Lower leg skin (tissue), 3 donors: ENCODE data around the gene LMF2.

Experiments
- POLR2A ChIP-seq, 2 donors: fragments of 450-650 bp; IDR thresholded peaks; one replicate each; pipeline ENCODE4 v1.6.1; 2016 to 2017; ENCODE audit warnings: antibody characterized with exemption in 2 of 2, mild to moderate bottlenecking in 1 of 2, moderate library complexity in 1 of 2
- TF ChIP-seq, protein P1 (sequence below), 3 donors: fragments of 450-650 bp; IDR thresholded peaks; one replicate each; pipeline ENCODE4 v1.5.1; 2016; ENCODE audit warnings: antibody characterized with exemption in 3 of 3, mild to moderate bottlenecking in 3 of 3, moderate library complexity in 2 of 3

DNA sequence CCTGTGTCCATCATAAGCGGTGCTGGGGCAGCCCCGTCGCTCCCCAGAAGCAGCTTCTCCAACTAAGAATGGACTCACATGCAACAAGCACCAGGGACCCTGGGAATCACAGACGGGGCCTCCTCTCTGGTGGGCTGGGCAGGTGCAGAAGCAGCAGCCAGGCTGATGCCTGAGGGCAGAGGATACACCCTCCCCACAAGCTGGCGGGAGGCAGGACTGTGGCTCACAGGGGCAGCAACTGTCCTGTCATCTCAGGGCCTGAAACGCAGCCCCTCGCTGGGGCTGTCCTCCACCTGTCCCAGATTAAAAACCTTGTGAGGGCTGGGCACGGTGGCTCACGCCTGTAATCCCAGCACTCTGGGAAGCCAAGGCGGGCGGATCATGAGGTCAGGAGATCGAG, 29.6 kb downstream of the LMF2 start:
- TF ChIP-seq, protein P1, sequence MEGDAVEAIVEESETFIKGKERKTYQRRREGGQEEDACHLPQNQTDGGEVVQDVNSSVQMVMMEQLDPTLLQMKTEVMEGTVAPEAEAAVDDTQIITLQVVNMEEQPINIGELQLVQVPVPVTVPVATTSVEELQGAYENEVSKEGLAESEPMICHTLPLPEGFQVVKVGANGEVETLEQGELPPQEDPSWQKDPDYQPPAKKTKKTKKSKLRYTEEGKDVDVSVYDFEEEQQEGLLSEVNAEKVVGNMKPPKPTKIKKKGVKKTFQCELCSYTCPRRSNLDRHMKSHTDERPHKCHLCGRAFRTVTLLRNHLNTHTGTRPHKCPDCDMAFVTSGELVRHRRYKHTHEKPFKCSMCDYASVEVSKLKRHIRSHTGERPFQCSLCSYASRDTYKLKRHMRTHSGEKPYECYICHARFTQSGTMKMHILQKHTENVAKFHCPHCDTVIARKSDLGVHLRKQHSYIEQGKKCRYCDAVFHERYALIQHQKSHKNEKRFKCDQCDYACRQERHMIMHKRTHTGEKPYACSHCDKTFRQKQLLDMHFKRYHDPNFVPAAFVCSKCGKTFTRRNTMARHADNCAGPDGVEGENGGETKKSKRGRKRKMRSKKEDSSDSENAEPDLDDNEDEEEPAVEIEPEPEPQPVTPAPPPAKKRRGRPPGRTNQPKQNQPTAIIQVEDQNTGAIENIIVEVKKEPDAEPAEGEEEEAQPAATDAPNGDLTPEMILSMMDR (IDR thresholded peaks at IDR 0.05): no peak
- no peak for TF ChIP-seq POLR2A (IDR thresholded peaks at IDR 0.05)
